Measurements from ENCODE around the gene IL11RA. TPM values are rescaled to one million over a fixed set of nuclear protein-coding genes. Genes with fewer than 3 reads are reported as not detected.

Gene IL11RA
- total RNA-seq, result 27.4 and 33.8 TPM in 2 replicates

DNA sequence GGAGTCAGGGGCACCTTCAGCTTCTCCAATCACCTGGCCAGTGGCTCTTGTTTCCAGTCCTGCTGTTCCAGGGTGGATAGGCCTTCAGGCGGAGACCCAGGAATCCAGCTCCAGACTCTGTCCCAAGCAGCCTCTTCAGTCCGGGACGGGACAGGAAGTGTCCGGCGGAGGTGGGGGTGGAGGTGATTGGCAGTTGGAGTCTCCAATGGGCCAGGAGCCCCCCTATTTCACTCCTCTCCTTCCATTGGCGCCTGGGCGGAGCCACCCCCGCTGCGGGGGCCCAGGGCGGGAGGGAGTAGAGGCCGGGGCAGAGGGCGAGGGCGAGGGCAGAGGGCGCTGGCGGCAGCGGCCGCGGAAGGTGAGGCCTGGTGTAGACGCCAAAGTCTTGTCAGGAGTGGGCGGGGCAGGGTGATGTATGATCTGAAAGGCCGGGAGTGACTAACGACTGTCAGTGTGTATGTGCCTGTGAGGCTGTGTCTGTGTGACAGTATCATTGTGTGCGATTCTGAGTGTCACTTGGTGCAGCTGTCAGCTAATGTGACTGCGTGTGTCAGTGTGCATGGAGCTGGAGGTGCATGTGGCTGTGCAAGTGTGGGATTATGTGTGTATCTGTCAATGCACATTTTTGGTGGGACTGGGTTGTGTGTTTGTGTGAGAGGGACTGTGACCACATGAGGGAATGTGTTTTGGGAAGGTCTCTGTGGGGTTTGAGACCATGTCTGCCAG, at the start of gene IL11RA:
Gene IL11RA (plus strand): TSS at position 310 of the 726 bp plus-strand sequence. CDS start 3,033 bp downstream, outside the sequence.
- peak; percentile 23 for DNase-seq (ENCODE audit: low spot score)
- peaks cover 36% of the 10 kb centered on the region for H3K4me1 Mint-ChIP-seq (ENCODE audit: low read depth)
- intact Hi-C loops (cut with micrococcal nuclease), result no loop called here
- H3K27ac Mint-ChIP-seq, result peak within 1 kb of the TSS; percentile 54
- peaks cover 41% of the 10 kb centered on the region for H3K36me3 Mint-ChIP-seq (ENCODE audit: low read depth)
- no peaks in the 10 kb centered on the region for H3K27me3 Mint-ChIP-seq (ENCODE audit: low read depth)
- no peaks in the 10 kb centered on the region for H3K9me3 Mint-ChIP-seq
- no peak within 1 kb of the TSS for H3K4me3 Mint-ChIP-seq (ENCODE audit: low read depth)

DNA sequence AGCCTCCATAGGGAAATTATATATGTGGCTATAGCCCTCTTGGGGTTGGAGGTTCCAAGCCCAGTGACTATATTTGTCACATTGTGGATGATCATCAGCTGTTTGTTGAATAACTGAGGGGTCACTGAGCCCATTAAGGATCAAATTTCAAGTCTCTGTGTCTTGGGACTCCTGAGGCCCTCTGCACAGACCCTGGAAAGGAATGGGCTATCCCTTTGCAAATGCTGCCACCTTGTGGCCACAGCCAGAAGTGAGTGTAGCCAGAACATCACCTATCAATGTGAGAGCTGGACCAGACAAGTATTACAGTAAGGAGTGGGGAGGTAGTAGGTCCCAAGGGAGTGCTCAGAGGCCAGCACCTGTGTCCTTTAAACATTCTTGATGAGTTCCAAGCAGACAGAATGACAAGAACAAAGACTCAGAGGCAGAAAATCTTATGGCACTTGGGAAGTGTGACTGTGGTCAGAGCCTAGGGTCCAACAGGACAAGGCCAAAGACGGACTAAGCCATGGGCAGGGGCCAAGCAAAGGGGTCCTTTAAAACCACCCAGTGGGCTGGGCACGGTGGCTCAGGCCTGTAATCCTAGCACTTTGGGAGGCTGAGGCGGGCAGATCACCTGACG, 48.3 kb upstream of the IL11RA start:
- Mint-ChIP-seq H3K4me1 (ENCODE audit: low read depth) (no peaks in the 10 kb centered on the region), H3K9me3 (no peaks in the 10 kb centered on the region), H3K4me3 (ENCODE audit: low read depth) (no peak overlapping the region), H3K27ac (no peak overlapping the region), H3K27me3 (ENCODE audit: low read depth) (peaks cover 16% of the 10 kb centered on the region), H3K36me3 (ENCODE audit: low read depth) (no peaks in the 10 kb centered on the region)
- DNase-seq (ENCODE audit: low spot score), result peak; percentile 66
- intact Hi-C loops (cut with micrococcal nuclease), result loop anchor here (2.0 to 5.0 kb wide), 2 partner anchors 34 to 55 kb away; partner anchors contain the start of gene SIGMAR1

DNA sequence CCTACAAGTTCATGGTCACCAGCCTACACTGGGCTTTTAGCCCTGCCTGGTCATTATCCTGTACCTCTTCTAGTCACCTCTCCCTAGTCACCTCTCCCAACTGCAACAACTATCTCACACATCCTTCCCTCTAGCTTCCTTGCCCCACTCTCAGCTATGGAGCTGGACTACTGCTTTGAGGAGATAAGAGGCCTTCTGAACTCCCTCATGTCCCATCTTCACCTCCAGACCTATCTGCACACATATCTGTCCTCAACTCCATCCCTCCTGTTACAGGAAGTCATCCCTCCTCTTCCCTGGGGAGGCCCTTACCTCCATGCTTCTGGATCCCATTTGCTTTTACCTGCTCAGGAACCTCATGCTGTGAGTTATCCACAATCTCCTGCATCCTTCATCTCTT, 45.8 kb upstream of the IL11RA start:
- Mint-ChIP-seq H3K36me3 (ENCODE audit: low read depth) (peaks cover 11% of the 10 kb centered on the region), H3K4me1 (ENCODE audit: low read depth) (peaks cover 1% of the 10 kb centered on the region), H3K4me3 (ENCODE audit: low read depth) (no peak overlapping the region), H3K9me3 (no peaks in the 10 kb centered on the region), H3K27me3 (ENCODE audit: low read depth) (peaks cover 12% of the 10 kb centered on the region), H3K27ac (no peak overlapping the region)
- DNase-seq (ENCODE audit: low spot score), result no peak
- intact Hi-C loops (cut with micrococcal nuclease), result no loop called here

DNA sequence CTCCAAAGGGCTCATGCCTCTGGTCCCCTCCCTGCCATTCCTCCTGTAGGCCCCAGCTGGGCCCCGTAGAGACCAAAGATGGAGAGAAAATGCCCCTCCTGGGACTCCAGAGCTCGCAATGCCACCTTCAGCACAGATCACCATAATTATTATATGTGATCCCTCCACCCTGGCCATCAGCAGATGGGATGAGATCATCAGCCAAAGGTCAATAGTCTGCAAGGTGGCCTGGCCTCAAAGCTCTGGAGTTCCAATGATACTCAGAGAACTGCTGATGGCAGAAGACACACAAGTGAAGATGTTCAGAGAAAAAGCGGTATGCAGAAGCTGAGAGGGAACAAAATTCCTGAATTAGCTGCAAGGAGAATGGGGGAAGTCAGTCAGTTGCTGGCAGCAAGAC, 45.1 kb upstream of the IL11RA start:
- no peak overlapping the region for H3K4me3 Mint-ChIP-seq (ENCODE audit: low read depth)
- H3K4me1 Mint-ChIP-seq (ENCODE audit: low read depth), result peaks cover 4% of the 10 kb centered on the region
- intact Hi-C loops (cut with micrococcal nuclease), result no loop called here
- no peak for DNase-seq (ENCODE audit: low spot score)
- H3K36me3 Mint-ChIP-seq (ENCODE audit: low read depth), result peaks cover 19% of the 10 kb centered on the region
- no peaks in the 10 kb centered on the region for H3K9me3 Mint-ChIP-seq
- no peak overlapping the region for H3K27ac Mint-ChIP-seq
- peaks cover 6% of the 10 kb centered on the region for H3K27me3 Mint-ChIP-seq (ENCODE audit: low read depth)

DNA sequence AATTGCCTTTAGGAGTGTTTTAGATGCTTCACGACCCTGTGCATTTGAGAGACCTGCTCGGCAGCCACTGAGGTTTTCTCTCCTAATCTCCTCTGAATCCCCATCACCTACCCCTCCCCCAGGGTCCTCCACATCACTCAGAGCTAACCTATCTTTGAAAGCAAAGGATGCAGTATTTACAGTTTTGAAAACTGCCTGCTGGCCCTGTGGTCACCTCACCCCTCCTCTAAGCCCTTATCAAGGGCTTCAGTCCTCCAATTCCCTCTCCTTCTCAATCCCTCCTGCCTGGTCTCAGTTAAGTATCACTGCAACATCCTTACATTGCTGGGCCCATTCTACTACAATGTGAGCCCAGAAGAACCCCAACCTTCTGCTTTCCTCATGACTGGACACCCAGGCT, 44.7 kb upstream of the IL11RA start:
- H3K36me3 Mint-ChIP-seq (ENCODE audit: low read depth), result peaks cover 19% of the 10 kb centered on the region
- intact Hi-C loops (cut with micrococcal nuclease), result no loop called here
- DNase-seq (ENCODE audit: low spot score), result no peak
- no peak overlapping the region for H3K27ac Mint-ChIP-seq
- H3K9me3 Mint-ChIP-seq, result no peaks in the 10 kb centered on the region
- peaks cover 4% of the 10 kb centered on the region for H3K4me1 Mint-ChIP-seq (ENCODE audit: low read depth)
- H3K27me3 Mint-ChIP-seq (ENCODE audit: low read depth), result peaks cover 6% of the 10 kb centered on the region
- no peak overlapping the region for H3K4me3 Mint-ChIP-seq (ENCODE audit: low read depth)

DNA sequence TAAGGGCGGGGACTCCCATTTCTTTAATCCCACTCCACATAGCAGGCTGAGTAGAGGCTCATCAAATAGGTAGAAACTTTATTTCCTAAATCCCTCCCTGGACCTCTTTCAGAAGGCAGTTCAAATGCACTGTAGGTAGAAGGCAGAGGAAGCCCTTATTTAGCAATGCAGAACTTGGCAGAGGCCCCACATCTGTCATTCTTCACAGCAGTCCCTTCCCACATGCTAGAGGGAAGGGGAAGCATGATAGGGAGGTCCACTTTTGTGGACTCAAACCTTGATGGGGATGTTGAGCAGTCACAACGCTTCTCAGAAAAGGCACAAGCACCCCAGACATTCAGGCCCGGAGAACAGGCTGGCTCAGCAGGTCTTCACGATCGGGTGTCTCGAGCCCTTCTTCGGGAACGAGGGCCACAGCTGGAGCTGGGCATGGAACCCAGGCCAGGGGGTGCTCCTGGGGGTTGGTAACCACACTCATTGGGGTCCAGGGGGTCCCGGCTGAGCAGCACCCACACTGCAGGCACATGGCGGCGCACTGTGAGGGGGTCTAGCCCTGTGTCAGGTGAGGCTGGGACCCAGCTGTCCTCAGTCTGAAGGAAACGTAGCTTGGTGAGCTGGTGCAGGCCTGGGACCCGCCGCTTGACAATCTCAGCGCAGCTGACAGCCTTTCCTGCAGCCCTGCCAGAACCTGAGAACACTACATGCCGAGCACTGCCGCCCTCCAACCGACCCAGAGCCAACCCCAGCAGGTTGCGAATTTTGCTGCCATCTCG, 41.4 kb upstream of the IL11RA start:
- Mint-ChIP-seq H3K27ac (no peak overlapping the region), H3K4me3 (ENCODE audit: low read depth) (peak overlapping the region; percentile 90), H3K4me1 (ENCODE audit: low read depth) (peaks cover 11% of the 10 kb centered on the region), H3K9me3 (no peaks in the 10 kb centered on the region), H3K27me3 (ENCODE audit: low read depth) (no peaks in the 10 kb centered on the region), H3K36me3 (ENCODE audit: low read depth) (peaks cover 25% of the 10 kb centered on the region)
- no peak for DNase-seq (ENCODE audit: low spot score)
- intact Hi-C loops (cut with micrococcal nuclease), result loop anchor here (5.0 kb wide), 3 partner anchors 37 to 278 kb away; partner anchors contain the start of genes DNAI1, FAM219A and GALT

DNA sequence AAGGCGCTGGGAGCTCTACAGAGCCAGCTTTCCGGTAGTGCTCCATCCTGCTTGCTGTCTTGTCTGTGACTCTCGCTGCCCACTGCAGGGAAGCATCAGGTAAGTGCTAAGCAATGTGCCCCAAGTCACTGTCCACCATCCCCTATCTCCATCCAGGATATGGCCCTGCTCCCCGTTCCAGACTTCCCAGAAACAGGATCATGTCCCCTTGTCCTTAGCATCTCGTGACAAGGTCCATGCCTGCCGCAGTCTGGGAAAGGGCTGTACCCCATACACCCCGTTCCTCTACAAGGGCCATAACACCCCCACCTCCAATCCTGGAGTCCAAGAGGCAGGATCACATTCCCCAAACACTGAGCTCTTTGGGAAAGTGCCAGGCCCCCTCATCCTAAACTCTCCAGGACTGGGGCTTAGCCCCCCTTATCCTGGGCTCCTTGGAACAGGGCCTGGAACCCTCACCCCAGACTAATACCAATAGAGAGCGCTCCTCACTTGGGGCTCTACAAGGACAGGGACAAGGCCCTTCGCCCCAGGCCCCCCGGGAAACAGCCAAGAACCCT, 40.7 kb upstream of the IL11RA start:
- Mint-ChIP-seq H3K9me3 (no peaks in the 10 kb centered on the region), H3K27ac (peak overlapping the region; percentile 93), H3K4me3 (ENCODE audit: low read depth) (peak overlapping the region; percentile 90), H3K27me3 (ENCODE audit: low read depth) (no peaks in the 10 kb centered on the region), H3K4me1 (ENCODE audit: low read depth) (peaks cover 11% of the 10 kb centered on the region), H3K36me3 (ENCODE audit: low read depth) (peaks cover 28% of the 10 kb centered on the region)
- no peak for DNase-seq (ENCODE audit: low spot score)
- intact Hi-C loops (cut with micrococcal nuclease), result loop anchor here (5.0 kb wide), 3 partner anchors 36 to 279 kb away; partner anchors contain the start of genes DNAI1, FAM219A and GALT

DNA sequence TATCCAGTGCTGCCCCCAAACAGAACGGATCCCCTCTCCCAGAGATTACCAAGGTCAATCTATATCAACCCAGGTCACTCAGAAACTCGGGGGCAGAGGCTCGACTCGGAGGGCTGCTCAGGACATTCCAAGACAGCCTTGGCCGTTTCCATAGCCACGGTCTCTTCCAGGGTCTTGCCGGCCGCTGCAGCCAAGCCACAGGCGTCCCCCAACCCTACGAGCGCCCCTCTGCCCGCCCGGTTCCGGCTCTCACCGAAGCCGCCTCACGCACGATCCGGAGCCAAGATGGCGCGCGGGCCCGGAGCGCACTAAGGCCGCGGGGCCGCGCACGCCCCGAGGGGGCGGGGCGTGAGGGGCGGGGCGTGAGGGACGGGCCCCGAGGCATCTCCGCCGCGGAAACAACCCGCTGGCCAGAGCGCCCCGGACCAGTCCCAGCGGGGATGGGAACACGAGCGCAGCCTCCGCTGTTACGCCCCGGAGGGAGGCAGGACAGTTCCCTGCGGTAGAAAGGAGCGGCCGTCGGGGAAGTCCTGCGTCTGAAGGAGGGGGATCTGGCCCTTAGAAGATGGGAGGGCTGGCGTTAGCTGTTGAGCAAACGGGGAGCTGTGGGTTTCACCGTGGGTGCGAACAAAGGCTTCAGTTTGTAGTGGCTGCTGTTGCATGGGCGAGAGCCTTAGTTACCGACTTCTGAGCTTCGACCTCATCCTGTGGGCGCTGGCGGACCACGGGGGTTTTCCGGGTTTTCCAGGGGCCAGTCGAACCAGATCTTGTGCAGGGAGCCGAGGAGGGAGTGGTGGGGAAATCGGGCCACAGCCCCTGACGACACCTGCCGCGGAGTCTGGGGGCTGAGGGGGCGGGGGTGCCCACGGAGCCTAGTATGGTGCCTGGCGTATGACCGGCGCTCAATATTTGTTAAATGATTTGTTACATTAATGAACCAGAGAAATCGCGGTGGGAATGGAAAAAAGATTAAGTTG, 39.9 kb upstream of the IL11RA start, which contains the start of gene RPP25L:
Gene RPP25L (minus strand): TSS at position 287 of the 977 bp plus-strand sequence. CDS start 801 bp downstream, outside the sequence.
- Mint-ChIP-seq H3K4me3 (ENCODE audit: low read depth) (peak within 1 kb of the TSS; percentile 90), H3K27ac (peak within 1 kb of the TSS; percentile 93), H3K4me1 (ENCODE audit: low read depth) (peaks cover 11% of the 10 kb centered on the region), H3K36me3 (ENCODE audit: low read depth) (peaks cover 31% of the 10 kb centered on the region), H3K9me3 (no peaks in the 10 kb centered on the region), H3K27me3 (ENCODE audit: low read depth) (no peaks in the 10 kb centered on the region)
- peak; percentile 81 for DNase-seq (ENCODE audit: low spot score)
- intact Hi-C loops (cut with micrococcal nuclease), result loop anchor here (1.0 to 5.0 kb wide), 5 partner anchors 8 to 280 kb away; partner anchors contain the start of genes DCTN3, DNAI1, FAM219A and GALT

DNA sequence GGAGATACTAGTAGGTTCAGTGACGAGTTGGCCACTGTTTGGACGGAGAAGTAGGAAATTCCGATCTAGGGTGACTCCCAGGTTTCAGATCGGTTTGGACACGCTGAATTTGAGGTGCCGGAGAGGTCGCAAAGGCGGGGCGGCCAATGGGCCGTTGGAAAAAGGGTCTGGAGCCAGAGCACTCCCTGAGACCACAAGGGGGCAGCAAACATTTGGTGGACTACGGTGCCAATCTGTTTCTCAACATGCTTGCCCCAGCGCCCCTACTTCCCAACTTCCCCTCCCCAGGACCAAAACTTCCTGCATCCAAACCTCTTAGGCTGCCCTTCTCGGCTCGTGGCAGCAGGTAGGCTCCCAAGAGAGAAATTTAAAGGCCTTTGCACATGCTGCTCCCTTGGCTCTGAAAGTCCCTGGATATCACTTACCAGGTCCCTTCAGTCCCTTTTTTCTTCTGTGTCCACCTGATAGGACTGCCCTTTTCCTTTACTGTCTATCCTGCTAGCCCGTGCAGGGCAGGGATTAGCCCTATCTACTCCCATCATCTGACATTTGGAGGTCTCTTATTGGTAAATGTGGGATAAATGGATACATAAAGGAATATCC, 39.1 kb upstream of the IL11RA start:
- H3K4me1 Mint-ChIP-seq (ENCODE audit: low read depth), result peaks cover 11% of the 10 kb centered on the region

DNA sequence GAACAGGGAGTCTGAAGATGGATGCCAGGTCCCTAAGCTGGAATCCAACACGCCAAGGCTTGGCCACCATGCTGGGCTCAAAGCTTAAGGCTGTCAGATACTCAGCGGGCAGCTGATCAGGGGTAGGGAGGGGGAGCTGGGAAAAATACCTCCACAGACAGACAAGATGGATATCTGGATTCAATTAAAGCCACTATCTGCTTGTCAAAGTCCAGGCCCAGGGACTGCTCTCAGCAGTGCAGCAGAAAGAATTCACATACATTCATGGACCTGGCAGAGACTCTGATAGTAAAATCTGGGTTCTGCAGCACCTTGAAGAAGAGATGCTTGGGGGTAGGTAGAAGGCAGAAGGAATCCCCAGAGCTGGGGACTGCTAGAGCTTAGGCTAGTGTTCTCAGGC, 36.9 kb upstream of the IL11RA start:
- no peaks in the 10 kb centered on the region for H3K27me3 Mint-ChIP-seq (ENCODE audit: low read depth)
- no peaks in the 10 kb centered on the region for H3K9me3 Mint-ChIP-seq
- DNase-seq (ENCODE audit: low spot score), result no peak
- peaks cover 31% of the 10 kb centered on the region for H3K36me3 Mint-ChIP-seq (ENCODE audit: low read depth)
- H3K4me3 Mint-ChIP-seq (ENCODE audit: low read depth), result no peak overlapping the region
- intact Hi-C loops (cut with micrococcal nuclease), result no loop called here
- peaks cover 20% of the 10 kb centered on the region for H3K4me1 Mint-ChIP-seq (ENCODE audit: low read depth)
- no peak overlapping the region for H3K27ac Mint-ChIP-seq

More for the DNA sequence above, 39.1 kb upstream of the IL11RA start:
- intact Hi-C loops (cut with micrococcal nuclease), result loop anchor here (1.0 to 5.0 kb wide), 6 partner anchors 7 to 281 kb away; partner anchors contain the start of genes DCTN3, DNAI1, FAM219A and GALT
- DNase-seq (ENCODE audit: low spot score), result peak; percentile 57
- Mint-ChIP-seq H3K36me3 (ENCODE audit: low read depth) (peaks cover 38% of the 10 kb centered on the region), H3K27ac (peak overlapping the region; percentile 93), H3K4me3 (ENCODE audit: low read depth) (peak overlapping the region; percentile 90), H3K9me3 (no peaks in the 10 kb centered on the region), H3K27me3 (ENCODE audit: low read depth) (no peaks in the 10 kb centered on the region)

Measured in activated T-helper 2 cell treated with anti-CD3 and anti-CD28 coated beads, Interferon-gamma antibody, Interleukin-2, Interleukin-4, amounts not matched to agents 10 μg/mL and 5 μg/mL and 100 μg/mL, durations not matched to agents 14 hours and 24 hours and 36 hours (primary cell).